GM19395 (cell line): Measurements from ENCODE around the gene MTHFD1L.

Experiments
- ATAC-seq: cut with Tn5 transposase; IDR thresholded peaks from one replicate; pipeline ENCODE4 v1.9.1; 2021; ENCODE audit warnings: mild to moderate bottlenecking, moderate library complexity; ENCODE audit not compliant: unreplicated experiment

The MTHFD1L gene

GRCh38 chr6:151010071-151010470 lies 144.6 kb downstream of the MTHFD1L start:
- ATAC-seq: no peak

- no peak for ATAC-seq
Measured at GRCh38 chr6:151012321-151013294, 147.1 kb downstream of the MTHFD1L start.

- peak; percentile 90 for ATAC-seq
Measured at GRCh38 chr6:151014404-151015100, 149.1 kb downstream of the MTHFD1L start.

- ATAC-seq: no peak
Measured at GRCh38 chr6:151015101-151015700, 149.7 kb downstream of the MTHFD1L start.

- ATAC-seq: no peak
Measured at GRCh38 chr6:151016107-151016506, 150.6 kb downstream of the MTHFD1L start.

- no peak for ATAC-seq
Measured at GRCh38 chr6:151018046-151018445, 152.5 kb downstream of the MTHFD1L start.

GRCh38 chr6:151018911-151019782 lies 153.6 kb downstream of the MTHFD1L start:
- ATAC-seq: no peak

- ATAC-seq: no peak
Measured at GRCh38 chr6:151021896-151022295, 156.4 kb downstream of the MTHFD1L start.

GRCh38 chr6:151022492-151022891 lies 157.0 kb downstream of the MTHFD1L start:
- no peak for ATAC-seq

GRCh38 chr6:151023342-151023741 lies 157.8 kb downstream of the MTHFD1L start:
- ATAC-seq: no peak

- no peak for ATAC-seq
Measured at GRCh38 chr6:151024597-151024996, 159.1 kb downstream of the MTHFD1L start.

- ATAC-seq: no peak
Measured at GRCh38 chr6:151025076-151025475, 159.6 kb downstream of the MTHFD1L start.

- ATAC-seq: no peak
Measured at GRCh38 chr6:151026041-151026663, 160.7 kb downstream of the MTHFD1L start.

GRCh38 chr6:151027295-151027747 lies 161.8 kb downstream of the MTHFD1L start:
- no peak for ATAC-seq

- ATAC-seq: no peak
Measured at GRCh38 chr6:151027936-151028838, 162.7 kb downstream of the MTHFD1L start.

GRCh38 chr6:151029970-151030369 lies 164.5 kb downstream of the MTHFD1L start:
- ATAC-seq: no peak

GRCh38 chr6:151032034-151032433 lies 166.5 kb downstream of the MTHFD1L start:
- no peak for ATAC-seq

- no peak for ATAC-seq
Measured at GRCh38 chr6:151034825-151035781, 169.6 kb downstream of the MTHFD1L start.
